MG63 (cell line): ENCODE results near the gene TENT4B. TPM values are rescaled to one million over a fixed set of nuclear protein-coding genes. Genes with fewer than 3 reads are reported as not detected.

Source experiments
- DNase-seq: peaks from one replicate; pipeline ENCODE4 v3.0.0-alpha.2; 2020
- H3K27me3 ChIP-seq: fragments of 250-450 bp; sonication (Bioruptor Pico); 2 replicates; pipeline ENCODE4 v1.5.1; 2020; ENCODE audit warnings: mild to moderate bottlenecking, moderate library complexity
- H3K36me3 ChIP-seq: fragments of 250-450 bp; sonication (Bioruptor Pico); 2 replicates; pipeline ENCODE4 v1.5.1; 2020; ENCODE audit warnings: mild to moderate bottlenecking, moderate library complexity
- H3K4me3 ChIP-seq: fragments of 250-450 bp; sonication (Bioruptor Pico); 2 replicates; pipeline ENCODE4 v1.5.1; 2020; ENCODE audit warnings: mild to moderate bottlenecking, moderate library complexity
- H3K9me3 ChIP-seq: fragments of 250-450 bp; sonication (Bioruptor Pico); 2 replicates; pipeline ENCODE4 v1.5.1; 2020; ENCODE audit warnings: mild to moderate bottlenecking, moderate library complexity
- total RNA-seq: library from RNA; depleted of rRNA; stranded (reverse); fragments of >200 nt; shearing (Covaris generic); gene quantifications from 2 replicates; pipeline ENCODE4 v1.2.3, GENCODE V29; 2014; ENCODE audit warnings: low replicate concordance

TENT4B gene
- total RNA-seq, 1 experiment from 2014 or later: 5.0 TPM

GRCh38 chr16:50268352-50268751, 115.2 kb downstream of the TENT4B start:
- Histone ChIP-seq H3K27me3 (no peaks in the 10 kb centered on the region), H3K4me3 (no peak overlapping the region), H3K36me3 (no peaks in the 10 kb centered on the region), H3K9me3 (no peaks in the 10 kb centered on the region)
- DNase-seq: no peak

- Histone ChIP-seq H3K4me3 (no peak overlapping the region), H3K9me3 (no peaks in the 10 kb centered on the region), H3K36me3 (no peaks in the 10 kb centered on the region), H3K27me3 (no peaks in the 10 kb centered on the region)
- no peak for DNase-seq
Measured at GRCh38 chr16:50269061-50269705, 116.1 kb downstream of the TENT4B start.

GRCh38 chr16:50269769-50270509, 116.8 kb downstream of the TENT4B start:
- DNase-seq: no peak
- no peak overlapping the region for H3K4me3 ChIP-seq
- no peaks in the 10 kb centered on the region for H3K27me3 ChIP-seq
- H3K9me3 ChIP-seq: no peaks in the 10 kb centered on the region
- no peaks in the 10 kb centered on the region for H3K36me3 ChIP-seq

- Histone ChIP-seq H3K4me3 (no peak overlapping the region), H3K36me3 (no peaks in the 10 kb centered on the region), H3K9me3 (no peaks in the 10 kb centered on the region), H3K27me3 (no peaks in the 10 kb centered on the region)
- DNase-seq: no peak
Measured at GRCh38 chr16:50270510-50271147, 117.5 kb downstream of the TENT4B start.

- no peaks in the 10 kb centered on the region for H3K9me3 ChIP-seq
- no peaks in the 10 kb centered on the region for H3K27me3 ChIP-seq
- no peaks in the 10 kb centered on the region for H3K36me3 ChIP-seq
- DNase-seq: no peak
- H3K4me3 ChIP-seq: no peak overlapping the region
Measured at GRCh38 chr16:50271148-50272041, 118.3 kb downstream of the TENT4B start.

- H3K4me3 ChIP-seq: no peak overlapping the region
- DNase-seq: no peak
- no peaks in the 10 kb centered on the region for H3K36me3 ChIP-seq
- no peaks in the 10 kb centered on the region for H3K27me3 ChIP-seq
- no peaks in the 10 kb centered on the region for H3K9me3 ChIP-seq
Measured at GRCh38 chr16:50272111-50272571, 119.0 kb downstream of the TENT4B start.

- H3K9me3 ChIP-seq: no peaks in the 10 kb centered on the region
- DNase-seq: no peak
- H3K4me3 ChIP-seq: no peak overlapping the region
- H3K27me3 ChIP-seq: no peaks in the 10 kb centered on the region
- H3K36me3 ChIP-seq: no peaks in the 10 kb centered on the region
Measured at GRCh38 chr16:50272687-50273381, 119.7 kb downstream of the TENT4B start.

- H3K9me3 ChIP-seq: no peaks in the 10 kb centered on the region
- H3K27me3 ChIP-seq: no peaks in the 10 kb centered on the region
- no peak overlapping the region for H3K4me3 ChIP-seq
- DNase-seq: no peak
- H3K36me3 ChIP-seq: no peaks in the 10 kb centered on the region
Measured at GRCh38 chr16:50273382-50273690, 120.2 kb downstream of the TENT4B start.

- Histone ChIP-seq H3K27me3 (no peaks in the 10 kb centered on the region), H3K36me3 (no peaks in the 10 kb centered on the region), H3K4me3 (no peak overlapping the region), H3K9me3 (no peaks in the 10 kb centered on the region)
- no peak for DNase-seq
Measured at GRCh38 chr16:50273888-50274325, 120.8 kb downstream of the TENT4B start.

GRCh38 chr16:50274326-50275097, 121.4 kb downstream of the TENT4B start:
- Histone ChIP-seq H3K9me3 (no peaks in the 10 kb centered on the region), H3K36me3 (no peaks in the 10 kb centered on the region)

GRCh38 chr16:50275098-50275415, 122.0 kb downstream of the TENT4B start:
- Histone ChIP-seq H3K4me3 (no peak overlapping the region), H3K36me3 (no peaks in the 10 kb centered on the region), H3K9me3 (no peaks in the 10 kb centered on the region), H3K27me3 (no peaks in the 10 kb centered on the region)
- DNase-seq: no peak

More at GRCh38 chr16:50274326-50275097, 121.4 kb downstream of the TENT4B start:
- Histone ChIP-seq H3K27me3 (no peaks in the 10 kb centered on the region), H3K4me3 (no peak overlapping the region)
- no peak for DNase-seq

GRCh38 chr16:50275428-50276325, 122.6 kb downstream of the TENT4B start:
- Histone ChIP-seq H3K27me3 (no peaks in the 10 kb centered on the region), H3K4me3 (no peak overlapping the region), H3K36me3 (no peaks in the 10 kb centered on the region), H3K9me3 (no peaks in the 10 kb centered on the region)
- DNase-seq: no peak

- no peaks in the 10 kb centered on the region for H3K9me3 ChIP-seq
Measured at GRCh38 chr16:50276326-50276640, 123.2 kb downstream of the TENT4B start.

GRCh38 chr16:50276801-50277555, 123.9 kb downstream of the TENT4B start:
- no peak for DNase-seq
- Histone ChIP-seq H3K27me3 (no peaks in the 10 kb centered on the region), H3K9me3 (no peaks in the 10 kb centered on the region), H3K36me3 (no peaks in the 10 kb centered on the region), H3K4me3 (no peak overlapping the region)

More at GRCh38 chr16:50276326-50276640, 123.2 kb downstream of the TENT4B start:
- H3K4me3 ChIP-seq: no peak overlapping the region
- H3K27me3 ChIP-seq: no peaks in the 10 kb centered on the region
- no peak for DNase-seq
- H3K36me3 ChIP-seq: no peaks in the 10 kb centered on the region
